Stimulated activated CD8-positive, alpha-beta memory T cell treated with anti-CD3 and anti-CD28 coated beads, Interleukin-15, amount 100 ng/mL, for 1 hour (primary cell): ENCODE measurements around the gene OR4F17.
"Not testable (repeated sequence)": the region's sequence is repeated elsewhere in the genome, so short reads cannot be mapped to it uniquely, and the experiment has no call there.

Experiments used
- DNase-seq: peaks from one replicate; pipeline ENCODE4 v3.0.0-alpha.2; 2020; ENCODE audit warnings: low read depth

The OR4F17 gene, protein sequence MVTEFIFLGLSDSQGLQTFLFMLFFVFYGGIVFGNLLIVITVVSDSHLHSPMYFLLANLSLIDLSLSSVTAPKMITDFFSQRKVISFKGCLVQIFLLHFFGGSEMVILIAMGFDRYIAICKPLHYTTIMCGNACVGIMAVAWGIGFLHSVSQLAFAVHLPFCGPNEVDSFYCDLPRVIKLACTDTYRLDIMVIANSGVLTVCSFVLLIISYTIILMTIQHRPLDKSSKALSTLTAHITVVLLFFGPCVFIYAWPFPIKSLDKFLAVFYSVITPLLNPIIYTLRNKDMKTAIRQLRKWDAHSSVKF

DNA sequence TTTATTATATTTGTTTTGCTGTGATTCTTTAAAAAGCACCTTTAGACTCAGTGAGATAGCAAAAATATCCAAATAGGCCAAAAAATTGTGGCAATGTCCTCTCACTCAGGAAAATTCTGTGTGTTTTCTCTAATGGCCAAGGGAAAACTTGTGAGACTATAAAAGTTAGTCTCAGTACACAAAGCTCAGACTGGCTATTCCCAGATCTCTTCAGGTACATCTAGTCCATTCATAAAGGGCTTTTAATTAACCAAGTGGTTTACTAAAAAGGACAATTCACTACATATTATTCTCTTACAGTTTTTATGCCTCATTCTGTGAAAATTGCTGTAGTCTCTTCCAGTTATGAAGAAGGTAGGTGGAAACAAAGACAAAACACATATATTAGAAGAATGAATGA, at the start of gene OR4F17:
Gene OR4F17 (plus strand): TSS at position 301 of the 400 bp plus-strand sequence. CDS start 3,575 bp downstream, outside the sequence.
- not testable (repeated sequence) for DNase-seq

DNA sequence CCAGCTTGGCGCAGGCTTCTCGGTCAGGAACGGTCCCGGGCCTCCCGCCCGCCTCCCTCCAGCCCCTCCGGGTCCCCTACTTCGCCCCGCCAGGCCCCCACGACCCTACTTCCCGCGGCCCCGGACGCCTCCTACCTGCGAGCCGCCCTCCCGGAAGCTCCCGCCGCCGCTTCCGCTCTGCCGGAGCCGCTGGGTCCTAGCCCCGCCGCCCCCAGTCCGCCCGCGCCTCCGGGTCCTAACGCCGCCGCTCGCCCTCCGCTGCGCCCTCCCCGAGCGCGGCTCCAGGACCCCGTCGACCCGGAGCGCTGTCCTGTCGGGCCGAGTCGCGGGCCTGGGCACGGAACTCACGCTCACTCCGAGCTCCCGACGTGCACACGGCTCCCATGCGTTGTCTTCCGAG, 36.1 kb upstream of the OR4F17 start:
- peak; percentile 1 for DNase-seq

GRCh38 chr19:82864-83263, 24.0 kb upstream of the OR4F17 start:
- not testable (repeated sequence) for DNase-seq

DNA sequence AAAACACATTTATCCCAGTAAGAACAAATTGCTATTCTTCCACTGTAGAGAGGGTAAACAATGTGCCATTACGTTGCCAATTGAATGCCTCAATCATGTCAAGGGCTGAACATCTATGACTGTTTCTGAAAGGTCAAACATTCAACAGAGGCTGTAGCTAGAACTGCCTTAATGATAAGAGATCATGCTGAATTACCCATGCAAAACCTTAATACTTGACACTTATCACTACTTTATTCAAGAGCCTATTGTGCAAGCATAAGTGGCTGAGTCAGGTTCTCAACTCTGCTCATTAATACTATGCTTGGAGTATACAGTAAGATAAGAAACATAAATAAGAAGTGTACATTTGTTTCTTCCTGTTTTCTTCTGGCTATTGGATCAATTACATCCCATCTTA, 23.3 kb upstream of the OR4F17 start:
- DNase-seq: not testable (repeated sequence)

GRCh38 chr19:90678-91077, 16.2 kb upstream of the OR4F17 start:
- not testable (repeated sequence) for DNase-seq

GRCh38 chr19:94794-95193, 12.1 kb upstream of the OR4F17 start:
- DNase-seq: not testable (repeated sequence)

- not testable (repeated sequence) for DNase-seq
Measured at GRCh38 chr19:97647-98046, 9.3 kb upstream of the OR4F17 start.

GRCh38 chr19:120443-121140, 13.7 kb downstream of the OR4F17 start:
- DNase-seq: not testable (repeated sequence)
